Muscle layer of duodenum (tissue), 2 donors: ENCODE results near the gene PKD1.

Experiments used
- H3K27ac ChIP-seq: one replicate; pipeline ENCODE4 v1.7.0; 2013; ENCODE audit warnings: mild to moderate bottlenecking, low read length
- H3K27me3 ChIP-seq: one replicate; pipeline ENCODE4 v1.7.0; 2013; ENCODE audit warnings: low read depth, mild to moderate bottlenecking, control low read depth, low read length
- H3K36me3 ChIP-seq, 2 donors: one replicate each; pipeline ENCODE4 v1.7.0; 2013; ENCODE audit warnings: low read length in 2 of 2, control low read depth in 1 of 2, mild to moderate bottlenecking in 1 of 2; ENCODE audit not compliant: insufficient read depth in 2 of 2, control insufficient read depth in 1 of 2
- H3K4me1 ChIP-seq, 2 donors: one replicate each; pipeline ENCODE4 v1.7.0; 2013; ENCODE audit warnings: low read length in 2 of 2, mild to moderate bottlenecking in 2 of 2, control low read depth in 1 of 2, moderate library complexity in 1 of 2; ENCODE audit not compliant: insufficient read depth in 2 of 2, control insufficient read depth in 1 of 2
- H3K4me3 ChIP-seq, 2 donors: one replicate each; pipeline ENCODE4 v1.7.0; 2013; ENCODE audit warnings: low read length in 2 of 2, low read depth in 1 of 2, mild to moderate bottlenecking in 1 of 2
- H3K9me3 ChIP-seq, 2 donors: one replicate each; pipeline ENCODE4 v1.7.0; 2013; ENCODE audit warnings: low read length in 2 of 2, control low read depth in 1 of 2, mild to moderate bottlenecking in 1 of 2; ENCODE audit not compliant: control insufficient read depth in 1 of 2
- donor health status: healthy.

PKD1 gene

DNA sequence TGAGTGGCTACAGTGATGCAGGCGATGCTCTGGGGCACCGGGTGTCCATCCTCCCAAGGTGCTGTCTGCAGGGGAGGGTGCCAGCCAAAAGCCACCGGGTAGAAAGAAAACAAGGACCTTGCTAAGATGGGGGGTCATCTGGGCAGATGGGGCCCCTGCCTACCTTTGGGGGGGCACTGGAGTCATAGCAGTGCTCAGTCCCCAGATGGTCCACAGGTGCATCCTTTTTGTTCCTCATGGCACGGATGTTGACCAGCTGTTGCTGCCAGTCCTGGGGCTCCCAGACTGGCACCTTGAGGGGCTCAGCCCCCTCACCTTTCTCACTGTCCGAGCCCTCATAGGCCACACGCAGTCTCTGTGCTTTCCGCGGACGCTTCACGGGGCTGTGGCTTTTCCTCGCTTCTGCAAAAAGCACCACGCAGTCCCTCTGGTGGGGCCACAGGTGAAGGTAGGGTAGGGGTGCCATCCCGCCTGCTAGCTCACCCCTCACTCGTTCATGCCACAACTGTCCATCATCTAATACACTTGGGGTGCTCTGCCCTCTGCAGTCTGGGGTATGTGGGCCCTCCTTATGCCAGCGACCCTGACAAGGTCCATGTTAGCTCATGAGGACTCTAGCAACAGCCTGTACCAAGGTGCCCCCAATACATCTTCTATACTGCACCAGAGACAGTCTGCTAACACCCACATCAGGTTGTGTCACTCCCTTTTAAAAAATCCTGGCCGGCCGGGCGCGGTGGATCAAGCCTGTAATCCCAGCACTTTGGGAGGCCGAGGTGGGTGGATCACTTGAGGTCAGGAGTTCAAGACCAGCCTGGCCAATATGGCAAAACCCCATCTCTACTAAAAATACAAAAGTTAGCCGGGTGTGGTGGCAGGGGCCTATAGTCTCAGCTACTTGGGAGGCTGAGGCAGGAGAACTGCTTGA, 89.5 kb downstream of the PKD1 start:
- no peaks in the 10 kb centered on the region for H3K9me3 ChIP-seq
- peak overlapping the region in 1 of 2 donors; percentile 98 for H3K4me3 ChIP-seq
- H3K27me3 ChIP-seq = no peaks in the 10 kb centered on the region
- peaks cover 0 to under 1% of the 10 kb centered on the region in 2 donors for H3K36me3 ChIP-seq
- H3K4me1 ChIP-seq = peaks cover 7 to 44% of the 10 kb centered on the region in 2 donors
- H3K27ac ChIP-seq = no peak overlapping the region

DNA sequence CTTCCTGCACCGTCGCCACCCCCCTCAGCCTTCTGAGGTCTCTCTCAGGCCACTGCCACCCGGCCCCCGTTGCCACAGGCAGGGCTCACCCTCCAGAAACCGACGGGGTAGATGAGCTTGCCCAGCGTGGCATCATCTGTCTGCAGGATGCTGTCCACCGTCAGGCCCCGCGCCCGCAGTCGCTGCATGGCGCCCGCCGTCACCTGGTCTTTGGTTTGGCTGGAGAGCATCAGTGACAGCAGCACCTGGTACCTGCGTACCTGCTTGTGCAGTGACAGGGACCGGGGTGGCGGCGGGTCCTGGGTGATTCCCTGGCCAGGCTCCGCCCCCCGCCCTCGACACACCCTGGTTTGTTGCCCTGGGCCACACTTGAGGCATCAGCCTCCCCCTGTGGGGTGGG, 91.2 kb downstream of the PKD1 start:
- H3K9me3 ChIP-seq = no peaks in the 10 kb centered on the region
- H3K4me3 ChIP-seq = no peak overlapping the region
- H3K36me3 ChIP-seq = no peaks in the 10 kb centered on the region
- H3K4me1 ChIP-seq = peaks cover 7 to 58% of the 10 kb centered on the region in 2 donors
- no peaks in the 10 kb centered on the region for H3K27me3 ChIP-seq
- no peak overlapping the region for H3K27ac ChIP-seq

DNA sequence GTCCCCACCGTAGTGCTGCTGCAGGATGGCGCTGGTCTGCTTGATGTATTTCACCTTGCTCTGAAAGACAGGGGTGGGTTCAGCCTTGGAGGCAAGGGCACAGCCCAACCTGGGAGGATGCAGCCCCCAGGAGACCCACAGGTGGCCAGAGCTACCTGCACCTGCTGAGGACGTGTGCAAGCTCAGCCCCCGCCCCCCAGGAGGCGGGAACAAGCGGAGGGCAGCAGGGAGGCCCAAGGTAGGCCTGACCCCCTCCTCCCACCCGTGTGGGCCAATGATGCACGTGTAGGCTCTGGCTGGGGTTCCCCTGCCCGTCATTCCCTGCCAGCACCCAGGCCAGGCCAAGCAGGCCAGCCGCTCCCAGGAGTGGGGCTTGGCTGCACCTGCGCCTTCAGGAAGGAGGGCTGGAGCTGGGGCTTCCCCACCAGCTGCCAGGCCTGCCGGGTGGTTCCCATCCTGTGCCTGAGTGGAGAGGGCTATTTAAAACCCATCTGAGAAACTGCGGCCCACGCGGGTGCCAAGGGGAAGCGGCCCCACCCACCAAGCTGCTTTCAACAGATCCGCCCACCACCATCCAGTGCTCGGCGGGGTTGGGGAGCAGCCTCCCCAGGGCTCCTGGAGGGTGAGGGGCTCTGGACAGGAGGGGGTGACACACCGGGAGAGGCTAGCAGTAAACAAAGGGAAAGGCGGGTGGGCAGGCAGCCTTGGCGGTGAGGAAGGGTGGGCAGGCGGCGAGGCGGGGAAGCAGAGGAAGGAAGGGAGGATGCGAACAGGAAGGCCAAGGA, 91.8 kb downstream of the PKD1 start:
- Histone ChIP-seq H3K4me1 (peaks cover 7 to 60% of the 10 kb centered on the region in 2 donors), H3K27me3 (no peaks in the 10 kb centered on the region), H3K27ac (no peak overlapping the region), H3K36me3 (no peaks in the 10 kb centered on the region), H3K4me3 (no peak overlapping the region), H3K9me3 (no peaks in the 10 kb centered on the region)

DNA sequence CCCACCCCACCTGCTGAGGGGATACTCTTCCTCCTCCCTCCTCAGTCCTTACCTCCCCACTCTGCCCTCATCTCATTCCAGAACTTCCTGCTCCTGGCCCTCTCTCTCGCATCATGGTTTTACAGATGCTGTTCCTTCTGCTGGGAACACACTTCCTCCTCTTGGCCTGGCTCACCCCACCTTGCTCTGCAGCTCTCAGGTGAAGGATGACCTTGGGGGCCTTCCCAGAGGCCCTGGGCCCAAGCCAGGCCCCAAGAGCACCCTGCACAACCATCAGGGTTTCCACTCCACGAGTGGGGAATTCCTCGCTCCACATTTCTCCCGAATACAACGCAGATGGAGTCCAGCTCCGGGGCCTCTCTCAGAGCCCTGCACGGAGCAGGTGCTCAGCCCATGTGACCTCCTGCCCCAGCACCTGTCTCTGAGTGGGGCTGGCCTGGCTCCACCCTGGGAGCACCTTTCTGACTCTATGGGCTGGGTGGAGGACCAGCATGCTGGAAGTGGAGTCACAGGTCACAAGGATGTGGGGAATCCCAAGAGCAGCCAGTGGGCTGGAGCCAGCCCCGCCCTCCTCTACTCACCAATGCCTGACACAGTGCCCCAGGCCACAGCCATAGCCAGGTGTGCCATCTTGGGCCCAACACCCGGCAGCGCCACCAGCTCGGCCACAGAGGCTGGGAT, 92.6 kb downstream of the PKD1 start:
- no peaks in the 10 kb centered on the region for H3K9me3 ChIP-seq
- H3K27me3 ChIP-seq = no peaks in the 10 kb centered on the region
- H3K4me1 ChIP-seq = peaks cover 2 to 61% of the 10 kb centered on the region in 2 donors
- no peaks in the 10 kb centered on the region for H3K36me3 ChIP-seq
- H3K27ac ChIP-seq = no peak overlapping the region
- H3K4me3 ChIP-seq = no peak overlapping the region

DNA sequence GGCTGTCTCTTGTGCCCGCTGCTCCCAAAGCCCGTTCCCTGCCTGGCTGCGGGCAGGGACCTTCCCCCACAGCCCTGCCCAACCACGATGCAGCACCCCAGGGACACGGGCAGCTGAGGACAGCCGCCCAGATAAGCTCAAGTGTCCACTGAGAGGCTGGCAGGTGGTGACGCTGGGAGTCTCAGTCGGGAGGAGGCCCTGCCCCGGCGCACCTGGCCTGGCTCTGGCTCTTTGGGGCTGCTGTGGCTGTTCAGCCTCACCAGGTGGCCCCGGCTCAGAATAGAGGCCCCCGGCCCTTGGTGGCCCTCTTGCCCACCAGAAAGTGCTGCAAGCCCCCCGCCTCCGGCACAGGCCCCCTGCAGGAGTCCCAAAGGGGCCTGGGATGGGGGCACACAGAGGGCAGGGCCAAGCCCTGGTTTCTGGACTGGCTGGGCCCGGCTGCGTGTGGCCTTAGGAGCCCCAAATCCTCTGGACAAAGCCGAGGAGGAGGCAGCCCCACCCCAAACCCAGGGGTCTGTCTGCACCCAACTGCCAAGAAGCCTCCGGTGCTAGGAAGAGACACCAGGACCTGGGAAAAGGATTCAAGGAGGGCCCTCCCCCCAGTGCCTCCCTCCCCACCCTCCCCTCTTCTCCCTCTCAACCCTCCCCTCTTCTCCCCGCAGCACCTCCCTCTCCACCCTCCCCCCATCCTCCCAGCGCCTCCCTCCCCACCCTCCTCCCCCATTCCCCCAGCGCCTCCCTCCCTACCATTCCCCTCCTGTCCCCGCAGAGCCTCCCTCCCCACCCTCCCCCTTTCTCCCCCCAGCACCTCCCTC, 93.3 kb downstream of the PKD1 start:
- Histone ChIP-seq H3K4me1 (peaks cover 2 to 68% of the 10 kb centered on the region in 2 donors), H3K4me3 (no peak overlapping the region), H3K27ac (no peak overlapping the region), H3K36me3 (peaks cover 0 to 4% of the 10 kb centered on the region in 2 donors), H3K9me3 (no peaks in the 10 kb centered on the region), H3K27me3 (no peaks in the 10 kb centered on the region)

DNA sequence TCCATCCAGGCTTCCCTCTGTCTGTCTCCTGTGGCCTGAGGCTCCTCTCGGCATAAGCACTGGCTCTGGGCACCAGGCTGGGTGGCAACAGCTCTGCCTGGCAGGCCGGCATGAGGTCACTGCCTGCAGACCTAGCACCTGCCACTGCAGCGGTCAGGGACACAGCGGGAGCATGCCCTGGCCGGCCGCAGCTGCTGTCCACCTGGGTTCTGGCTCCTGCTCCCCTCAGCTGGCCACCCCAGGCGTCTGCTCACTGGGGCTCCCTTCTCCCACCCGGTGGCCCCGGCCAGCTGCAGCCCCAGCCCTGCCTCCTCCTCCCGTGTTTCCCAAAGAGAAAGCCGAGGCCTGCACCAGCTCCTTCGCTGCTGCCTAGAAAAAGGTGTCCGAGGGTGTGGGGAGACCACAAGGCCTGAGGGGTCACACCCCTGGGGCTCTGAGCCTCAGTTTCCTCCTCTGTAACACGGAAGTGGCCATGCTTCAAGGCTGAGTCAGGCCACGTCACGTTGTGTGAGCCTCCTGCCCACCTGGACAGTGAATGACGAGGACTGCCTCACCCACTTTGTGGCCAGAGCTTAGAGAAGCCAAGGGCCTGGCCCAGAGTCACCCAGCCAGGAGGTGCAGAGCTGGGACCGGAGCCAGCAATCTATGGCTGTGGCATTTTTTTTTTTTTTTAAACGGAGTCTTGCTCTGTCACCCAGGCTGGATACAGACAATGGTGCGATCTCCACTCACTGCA, 94.7 kb downstream of the PKD1 start:
- H3K4me3 ChIP-seq = no peak overlapping the region
- H3K9me3 ChIP-seq = no peaks in the 10 kb centered on the region
- no peak overlapping the region for H3K27ac ChIP-seq
- H3K36me3 ChIP-seq = peaks cover 0 to 8% of the 10 kb centered on the region in 2 donors
- H3K4me1 ChIP-seq = peaks cover 0 to 68% of the 10 kb centered on the region in 2 donors
- H3K27me3 ChIP-seq = no peaks in the 10 kb centered on the region

DNA sequence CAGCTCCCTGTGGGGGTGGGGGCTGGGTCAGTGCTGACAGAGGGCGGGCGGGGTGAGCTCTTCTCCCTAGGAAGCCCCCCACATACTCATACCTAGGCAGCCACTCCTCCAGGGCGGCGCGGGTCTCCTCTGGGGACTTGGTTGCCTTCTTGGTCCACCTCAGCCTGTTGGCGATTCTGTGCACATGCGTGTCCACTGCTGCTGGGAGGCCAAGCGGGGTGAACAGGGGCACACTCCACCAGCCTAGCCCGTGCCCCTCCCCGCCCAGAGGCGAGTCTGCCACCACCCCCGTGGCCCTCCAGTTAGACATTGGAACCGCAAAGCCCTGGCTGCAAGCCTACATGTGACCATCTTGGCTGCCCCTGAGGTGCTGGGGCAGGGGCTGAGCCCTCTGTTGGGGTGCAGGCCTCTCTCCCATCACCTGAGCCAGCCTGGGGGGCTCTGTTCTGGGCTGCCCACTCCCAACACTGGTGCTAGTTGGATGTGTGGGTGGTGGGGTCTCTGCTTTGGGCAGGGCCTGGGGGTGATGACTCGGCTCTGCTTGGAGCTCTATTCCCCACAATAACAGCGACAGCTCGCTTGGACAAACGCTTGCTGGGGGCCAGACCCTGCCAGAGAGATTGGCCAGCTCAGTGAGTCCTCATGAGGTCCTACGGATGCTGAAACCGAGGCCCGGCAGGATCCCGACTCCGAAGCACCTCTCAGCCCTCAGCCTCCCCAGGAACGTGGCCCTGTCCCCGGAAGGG, 95.5 kb downstream of the PKD1 start:
- Histone ChIP-seq H3K27me3 (no peaks in the 10 kb centered on the region), H3K36me3 (peaks cover 0 to 8% of the 10 kb centered on the region in 2 donors), H3K27ac (no peak overlapping the region), H3K4me3 (no peak overlapping the region), H3K9me3 (no peaks in the 10 kb centered on the region), H3K4me1 (peaks cover 3 to 75% of the 10 kb centered on the region in 2 donors)

DNA sequence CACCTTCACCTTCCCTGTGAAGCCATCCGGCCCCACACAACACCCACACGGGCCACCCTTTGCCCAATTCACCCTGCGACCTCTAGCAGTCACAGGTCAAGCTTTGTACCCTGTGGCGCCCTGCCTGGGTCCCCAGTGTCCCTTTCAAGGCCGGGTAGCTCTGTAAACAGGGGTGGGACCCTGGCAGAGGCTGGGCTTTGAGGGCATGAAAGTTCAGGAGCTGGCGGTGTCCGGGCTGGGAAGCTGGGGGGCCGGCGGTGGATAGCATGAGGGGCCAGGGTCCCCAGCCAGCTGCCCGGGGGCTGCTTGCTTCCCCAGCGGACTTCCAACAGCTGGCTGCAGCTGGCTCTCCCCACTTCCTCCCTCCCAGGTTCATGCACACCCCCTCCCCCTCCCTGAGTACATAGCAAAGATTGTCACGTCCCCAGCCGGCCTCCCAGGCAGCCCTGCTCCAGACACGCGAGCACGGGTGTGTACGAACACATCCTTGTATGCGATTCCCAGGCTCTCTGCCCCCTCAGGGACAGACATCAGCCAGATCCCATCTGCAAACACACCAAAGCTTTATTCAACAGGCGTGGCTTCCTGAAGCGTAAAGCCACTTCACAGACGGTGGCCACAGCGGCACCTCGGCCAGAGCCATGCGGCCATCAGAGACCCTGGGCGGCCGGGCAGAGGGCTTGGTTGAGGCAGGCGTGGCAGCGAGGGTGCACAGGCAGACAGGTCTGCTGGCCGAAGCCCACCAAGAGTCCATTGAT, 96.2 kb downstream of the PKD1 start:
- Histone ChIP-seq H3K36me3 (peaks cover 0 to 8% of the 10 kb centered on the region in 2 donors), H3K27ac (peak overlapping the region; percentile 20), H3K9me3 (no peaks in the 10 kb centered on the region), H3K4me1 (peaks cover 3 to 83% of the 10 kb centered on the region in 2 donors), H3K27me3 (no peaks in the 10 kb centered on the region), H3K4me3 (no peak overlapping the region)
